Neural cell (in vitro differentiated cells): ENCODE results near the gene CPVL. TPM values are rescaled to one million over a fixed set of nuclear protein-coding genes. Genes with fewer than 3 reads are reported as not detected.

Experiments used
- H2AFZ ChIP-seq: fragments of 200-600, 300-800 bp; sonication (generic), shearing (Covaris generic); 2 replicates; pipeline ENCODE4 v1.6.0; 2014; ENCODE audit warnings: low read depth, mild to moderate bottlenecking, antibody characterized with exemption, low read length, moderate library complexity
- H3F3A ChIP-seq: fragments of 200-600 bp; shearing (Covaris generic); 2 replicates; pipeline ENCODE4 v1.6.1; 2016; ENCODE audit warnings: mild to moderate bottlenecking, moderate library complexity, mixed read lengths, antibody characterized with exemption, low read length; ENCODE audit not compliant: insufficient read depth, poor library complexity, severe bottlenecking
- H3K27ac ChIP-seq: fragments of 200-600, 300-800 bp; sonication (generic), shearing (Covaris generic); 2 replicates; pipeline ENCODE4 v1.5.1; 2014; ENCODE audit warnings: mild to moderate bottlenecking, low read length, moderate library complexity
- H3K27me3 ChIP-seq: fragments of 300-800, 200-600 bp; sonication (generic), shearing (Covaris generic); 2 replicates; pipeline ENCODE4 v1.6.0; 2014; ENCODE audit warnings: mild to moderate bottlenecking, low read depth, low read length, moderate library complexity; ENCODE audit not compliant: insufficient read depth
- H3K36me3 ChIP-seq: fragments of 300-800, 200-600 bp; sonication (generic), shearing (Covaris generic); 2 replicates; pipeline ENCODE4 v1.5.1; 2014; ENCODE audit warnings: mild to moderate bottlenecking, antibody characterized with exemption, low read length, moderate library complexity; ENCODE audit not compliant: insufficient read depth
- H3K4me2 ChIP-seq: fragments of 300-800, 200-600 bp; sonication (generic), shearing (Covaris generic); 2 replicates; pipeline ENCODE4 v1.6.0; 2014; ENCODE audit warnings: mild to moderate bottlenecking, low read length
- H3K4me3 ChIP-seq: fragments of 300-800, 200-600 bp; sonication (generic), shearing (Covaris generic); 2 replicates; pipeline ENCODE4 v1.5.1; 2014; ENCODE audit warnings: mild to moderate bottlenecking, low read length, moderate library complexity
- H3K79me2 ChIP-seq: fragments of 200-600 bp; shearing (Covaris generic); replicated peaks from 2 replicates; pipeline ENCODE4 v1.6.0; 2014; ENCODE audit warnings: mild to moderate bottlenecking, low read length, moderate library complexity; ENCODE audit not compliant: insufficient read depth
- H3K9ac ChIP-seq: fragments of 300-800, 200-600 bp; sonication (generic), shearing (Covaris generic); 2 replicates; pipeline ENCODE4 v1.6.1; 2016; ENCODE audit warnings: mild to moderate bottlenecking, low read length, mixed read lengths
- H3K9me2 ChIP-seq: fragments of 200-600 bp; shearing (Covaris generic); 2 replicates; pipeline ENCODE4 v1.6.1; 2016; ENCODE audit warnings: mild to moderate bottlenecking, low read length, mixed read lengths; ENCODE audit not compliant: insufficient read depth
- H3K9me3 ChIP-seq: fragments of 200-600, 300-800 bp; sonication (generic), shearing (Covaris generic); 2 replicates; pipeline ENCODE4 v1.6.1; 2016; ENCODE audit warnings: mild to moderate bottlenecking, mixed run types, low read length, moderate library complexity, mixed read lengths
- H4K20me1 ChIP-seq: fragments of 200-600 bp; shearing (Covaris generic); 2 replicates; pipeline ENCODE4 v1.6.1; 2016; ENCODE audit warnings: mild to moderate bottlenecking, mixed run types; ENCODE audit not compliant: insufficient read depth
- CTCF ChIP-seq: fragments of 450-650 bp; IDR thresholded peaks from 2 replicates; pipeline ENCODE4 v1.5.1; 2014; ENCODE audit warnings: antibody characterized with exemption, mild to moderate bottlenecking, moderate library complexity; ENCODE audit not compliant: poor library complexity, severe bottlenecking
- EP300 ChIP-seq: fragments of 450-650 bp; conservative IDR thresholded peaks from 2 replicates; pipeline ENCODE4 v1.6.1; 2014; ENCODE audit warnings: antibody characterized with exemption, mild to moderate bottlenecking, moderate library complexity; ENCODE audit not compliant: poor library complexity, severe bottlenecking
- EZH2 ChIP-seq: fragments of 200-600, 300-800 bp; shearing (Covaris generic), sonication (generic); IDR thresholded peaks from 2 replicates; pipeline ENCODE4 v1.6.1; 2014; ENCODE audit warnings: antibody characterized with exemption, low read length, borderline replicate concordance, mild to moderate bottlenecking; ENCODE audit not compliant: insufficient read depth, poor library complexity, severe bottlenecking
- MXI1 ChIP-seq: fragments of 450-650 bp; conservative IDR thresholded peaks from 2 replicates; pipeline ENCODE4 v1.6.1; 2014; ENCODE audit warnings: antibody characterized with exemption, mild to moderate bottlenecking; ENCODE audit not compliant: poor library complexity, severe bottlenecking
- POLR2AphosphoS5 ChIP-seq: IDR thresholded peaks from 2 replicates; pipeline ENCODE4 v1.6.1; 2012
- RAD21 ChIP-seq: fragments of 450-650 bp; conservative IDR thresholded peaks from 2 replicates; pipeline ENCODE4 v1.6.1; 2014; ENCODE audit warnings: antibody characterized with exemption, mild to moderate bottlenecking, moderate library complexity
- REST ChIP-seq: IDR thresholded peaks from 2 replicates; pipeline ENCODE4 v1.6.1; 2012; ENCODE audit warnings: borderline replicate concordance
- SMC3 ChIP-seq: fragments of 450-650 bp; conservative IDR thresholded peaks from 2 replicates; pipeline ENCODE4 v1.6.1; 2014; ENCODE audit warnings: antibody characterized with exemption, mild to moderate bottlenecking, moderate library complexity; ENCODE audit not compliant: poor library complexity
- TAF1 ChIP-seq: IDR thresholded peaks from 2 replicates; pipeline ENCODE4 v1.6.1; 2012; ENCODE audit warnings: low read depth
- polyA plus RNA-seq: library from polyadenylated mRNA; depleted of rRNA; stranded (reverse); fragments of >200 nt; gene quantifications from 2 replicates; pipeline ENCODE4 v1.2.3, GENCODE V29; 2014

The CPVL gene
- polyA plus RNA-seq, 1 donor from 2014 or later, result 13.0 TPM

GRCh38 chr7:28984217-28984616 is 162.1 kb downstream of the CPVL start:
- no peaks in the 10 kb centered on the region for H4K20me1 ChIP-seq
- H3K36me3 ChIP-seq, result no peaks in the 10 kb centered on the region
- H3K4me2 ChIP-seq, result no peak overlapping the region
- no peak overlapping the region for H3K9ac ChIP-seq
- H3K79me2 ChIP-seq, result no peaks in the 10 kb centered on the region
- no peaks in the 10 kb centered on the region for H3K9me2 ChIP-seq
- no peaks in the 10 kb centered on the region for H3K9me3 ChIP-seq
- H3K27me3 ChIP-seq, result no peaks in the 10 kb centered on the region
- no peak overlapping the region for H3K27ac ChIP-seq
- no peak overlapping the region for H3K4me3 ChIP-seq
- H3F3A ChIP-seq, result no peaks in the 10 kb centered on the region
- no peak overlapping the region for H2AFZ ChIP-seq
- TF ChIP-seq CTCF (no peak), MXI1 (no peak), POLR2AphosphoS5 (no peak)

GRCh38 chr7:28983396-28984190 is 162.7 kb downstream of the CPVL start:
- H3K36me3 ChIP-seq, result no peaks in the 10 kb centered on the region
- H3K9me3 ChIP-seq, result no peaks in the 10 kb centered on the region
- no peaks in the 10 kb centered on the region for H3K79me2 ChIP-seq
- H3K4me3 ChIP-seq, result no peak overlapping the region
- H3K27me3 ChIP-seq, result no peaks in the 10 kb centered on the region
- H3K9me2 ChIP-seq, result no peaks in the 10 kb centered on the region
- H3F3A ChIP-seq, result no peaks in the 10 kb centered on the region
- H3K9ac ChIP-seq, result no peak overlapping the region
- no peak for TF ChIP-seq EZH2
- H3K27ac ChIP-seq, result no peak overlapping the region
- H3K4me2 ChIP-seq, result no peak overlapping the region
- H4K20me1 ChIP-seq, result no peaks in the 10 kb centered on the region
- H2AFZ ChIP-seq, result no peak overlapping the region

GRCh38 chr7:28981161-28981465 is 165.2 kb downstream of the CPVL start:
- Histone ChIP-seq H3K27me3 (no peaks in the 10 kb centered on the region), H3K27ac (no peak overlapping the region), H3K9ac (no peak overlapping the region)

More at GRCh38 chr7:28981161-28981465, 165.2 kb downstream of the CPVL start:
- Histone ChIP-seq H3K4me3 (no peak overlapping the region), H4K20me1 (no peaks in the 10 kb centered on the region), H3K79me2 (no peaks in the 10 kb centered on the region), H3K36me3 (no peaks in the 10 kb centered on the region), H3K4me2 (no peak overlapping the region), H3F3A (no peaks in the 10 kb centered on the region), H3K9me3 (no peaks in the 10 kb centered on the region), H3K9me2 (no peaks in the 10 kb centered on the region), H2AFZ (no peak overlapping the region)
- TF ChIP-seq EP300, result no peak
- TF ChIP-seq EZH2, result no peak
- no peak for TF ChIP-seq POLR2AphosphoS5
- no peak for TF ChIP-seq REST
- TF ChIP-seq SMC3, result no peak
- TF ChIP-seq CTCF, result no peak
- TF ChIP-seq TAF1, result no peak
- TF ChIP-seq RAD21, result no peak
- TF ChIP-seq MXI1, result no peak
